AG08395 (cell line): ENCODE results near the gene SNX11.

Experiments used
- DNase-seq: peaks from one replicate; pipeline ENCODE4 v3.0.0; 2012; ENCODE audit warnings: mixed read lengths, low spot score

SNX11 gene

GRCh38 chr17:48100160-48100559, 7.4 kb upstream of the SNX11 start:
- DNase-seq: peak; percentile 8

- DNase-seq: peak; percentile 34
Measured at GRCh38 chr17:48100591-48101011, 7.0 kb upstream of the SNX11 start.

GRCh38 chr17:48101012-48101720, 6.4 kb upstream of the SNX11 start, which contains the start of gene CBX1:
Gene CBX1 (minus strand): TSS chr17:48101478. CDS start chr17:48077004, 24,474 bp downstream.
- peak; percentile 93 for DNase-seq

GRCh38 chr17:48102043-48102750, 5.4 kb upstream of the SNX11 start:
- DNase-seq: no peak

GRCh38 chr17:48102798-48103715, 4.5 kb upstream of the SNX11 start:
- DNase-seq: no peak

- no peak for DNase-seq
Measured at GRCh38 chr17:48104440-48104839, 3.1 kb upstream of the SNX11 start.

- DNase-seq: no peak
Measured at GRCh38 chr17:48106802-48107136, 797 bp upstream of the SNX11 start.

- DNase-seq: no peak
Measured at GRCh38 chr17:48110761-48111160, 3.2 kb downstream of the SNX11 start.

- DNase-seq: no peak
Measured at GRCh38 chr17:48111937-48112241, 4.3 kb downstream of the SNX11 start.

- DNase-seq: no peak
Measured at GRCh38 chr17:48113201-48113676, 5.7 kb downstream of the SNX11 start.

GRCh38 chr17:48121923-48122664, 14.5 kb downstream of the SNX11 start:
- no peak for DNase-seq

- no peak for DNase-seq
Measured at GRCh38 chr17:48122665-48123045, 15.1 kb downstream of the SNX11 start.

- no peak for DNase-seq
Measured at GRCh38 chr17:48123111-48123510, 15.5 kb downstream of the SNX11 start.

- DNase-seq: no peak
Measured at GRCh38 chr17:48123776-48124388, 16.3 kb downstream of the SNX11 start.

- no peak for DNase-seq
Measured at GRCh38 chr17:48125829-48126531, 18.4 kb downstream of the SNX11 start.

GRCh38 chr17:48126532-48126850, 18.9 kb downstream of the SNX11 start:
- DNase-seq: no peak

GRCh38 chr17:48127371-48128051, 19.9 kb downstream of the SNX11 start:
- DNase-seq: peak; percentile 40

- no peak for DNase-seq
Measured at GRCh38 chr17:48128400-48128799, 20.8 kb downstream of the SNX11 start.

- no peak for DNase-seq
Measured at GRCh38 chr17:48129981-48130380, 22.4 kb downstream of the SNX11 start.

- DNase-seq: peak; percentile 82
Measured at GRCh38 chr17:48131216-48131824, 23.8 kb downstream of the SNX11 start.
